Measurements from ENCODE around the gene CRYBG1. TPM values are rescaled to one million over a fixed set of nuclear protein-coding genes. Genes with fewer than 3 reads are reported as not detected.

CRYBG1 gene
- polyA plus RNA-seq, 4 donors: 21.9 to 39.9 (median 25.2) TPM

GRCh38 chr6:106453756-106454367, 93.3 kb downstream of the CRYBG1 start:
- no peak for DNase-seq (ENCODE audit: low read depth in 4 of 4, low spot score in 3 of 4)

GRCh38 chr6:106456756-106457155, 96.2 kb downstream of the CRYBG1 start:
- DNase-seq (ENCODE audit: low read depth in 4 of 4, low spot score in 3 of 4): no peak

DNA sequence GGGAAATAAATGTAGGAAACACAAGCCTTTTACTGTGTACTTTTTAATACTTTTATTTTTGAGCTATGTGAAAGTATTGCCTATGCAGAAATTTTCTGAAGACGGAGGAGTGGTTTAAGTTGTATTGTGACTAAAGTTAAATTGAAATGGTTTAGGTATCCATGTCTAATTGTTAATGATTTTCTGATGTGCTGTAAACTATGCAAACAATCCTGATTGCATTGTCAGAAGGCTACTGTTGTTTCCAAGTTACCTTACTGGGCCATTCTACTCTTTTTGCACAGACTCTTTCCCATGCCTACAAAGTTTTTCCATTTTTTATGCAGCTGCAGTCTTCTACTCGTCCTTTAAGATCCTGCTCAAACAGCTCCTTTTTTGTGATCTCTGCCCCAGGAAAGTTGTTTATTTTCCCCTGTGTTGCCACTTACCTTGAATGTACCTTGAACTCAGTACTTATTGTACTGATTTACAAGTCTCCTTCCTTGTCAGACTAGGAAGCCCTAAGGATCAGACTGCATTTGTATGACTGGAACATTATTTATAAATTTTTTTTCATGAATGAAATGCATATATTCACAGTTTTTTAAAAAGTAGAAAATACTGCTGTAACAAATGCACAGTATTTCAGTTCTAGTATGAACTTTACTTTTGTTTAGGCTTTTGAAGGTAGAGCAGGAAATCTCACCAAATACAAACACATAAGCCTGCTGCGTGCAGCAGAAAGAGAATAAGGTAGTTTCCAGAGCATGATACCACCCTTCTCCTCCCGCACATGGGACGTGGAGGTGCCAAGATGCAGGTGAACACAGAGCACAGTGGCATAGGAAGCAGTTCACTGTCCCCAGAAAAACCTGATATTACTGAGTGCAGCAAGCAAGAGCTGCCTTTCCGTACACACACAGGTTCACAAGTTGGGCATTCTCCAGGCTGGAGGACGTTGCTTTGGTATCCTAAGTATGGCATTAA, 97.8 kb downstream of the CRYBG1 start:
- no peak for DNase-seq (ENCODE audit: low read depth in 4 of 4, low spot score in 3 of 4)

GRCh38 chr6:106460481-106460880, 100.0 kb downstream of the CRYBG1 start:
- no peak for DNase-seq (ENCODE audit: low read depth in 4 of 4, low spot score in 3 of 4)

DNA sequence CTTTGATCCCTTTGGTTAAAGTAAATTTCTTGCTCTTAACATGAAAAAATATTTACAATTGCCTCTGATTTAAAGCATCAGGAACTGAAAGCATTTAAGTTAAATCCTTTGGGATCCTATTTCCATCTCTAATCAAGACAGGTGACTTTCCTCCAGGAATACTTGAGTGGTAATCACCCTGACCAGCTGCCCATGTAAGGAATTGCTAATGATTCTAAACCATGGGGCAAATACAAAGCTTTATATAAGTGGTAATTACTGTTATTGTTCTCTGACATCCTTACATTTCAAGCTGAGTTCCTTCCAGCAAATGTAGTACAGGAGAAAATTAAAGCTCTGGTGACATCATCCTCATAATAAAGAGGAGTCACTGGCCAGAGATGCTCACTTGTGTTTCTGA, 100.6 kb downstream of the CRYBG1 start:
- DNase-seq (ENCODE audit: low read depth in 4 of 4, low spot score in 3 of 4): no peak

- DNase-seq (ENCODE audit: low read depth in 4 of 4, low spot score in 3 of 4): no peak
Measured at GRCh38 chr6:106462923-106463557, 102.5 kb downstream of the CRYBG1 start.

DNA sequence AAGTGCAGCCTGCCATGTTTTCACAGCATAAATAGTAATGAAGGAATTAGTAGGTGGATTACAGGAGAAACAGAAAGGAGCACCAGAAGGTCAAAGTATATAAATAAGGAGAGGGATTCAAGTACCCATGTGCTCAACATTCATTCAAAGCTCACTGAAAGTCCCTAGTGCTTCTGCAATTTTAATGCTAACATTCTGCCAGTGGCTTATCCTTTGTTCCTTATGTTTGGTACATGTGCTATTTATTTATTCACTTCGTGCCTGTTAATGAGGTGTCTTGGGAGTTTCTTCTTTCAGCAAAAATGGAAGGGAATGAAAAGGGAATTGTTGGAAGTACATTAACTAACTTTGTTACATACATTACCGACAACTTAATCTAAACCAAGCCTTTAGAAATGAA, 105.7 kb downstream of the CRYBG1 start:
- no peak for DNase-seq (ENCODE audit: low read depth in 4 of 4, low spot score in 3 of 4)

GRCh38 chr6:106468935-106469334, 108.4 kb downstream of the CRYBG1 start:
- DNase-seq (ENCODE audit: low read depth in 4 of 4, low spot score in 3 of 4): no peak

DNA sequence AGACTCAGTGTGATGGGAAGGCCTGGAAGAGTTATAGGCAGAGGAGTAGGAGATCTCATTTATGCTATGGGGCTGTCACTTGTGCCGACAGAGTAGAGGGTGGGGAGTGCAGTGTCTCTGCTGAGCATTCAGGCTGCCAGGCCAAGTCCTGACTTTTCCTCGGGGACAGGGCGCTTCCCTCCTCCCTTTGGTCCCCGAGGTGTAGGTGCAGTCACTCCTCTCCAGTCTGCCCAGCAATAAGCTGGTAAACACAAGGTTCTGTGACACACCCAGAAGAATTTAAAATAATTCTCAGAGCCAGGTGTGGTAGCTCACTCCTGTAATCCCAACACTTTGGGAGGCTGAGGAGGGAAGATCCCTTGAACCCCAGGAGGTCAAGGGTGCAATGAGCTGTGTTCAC, 109.4 kb downstream of the CRYBG1 start:
- DNase-seq (ENCODE audit: low read depth in 4 of 4, low spot score in 3 of 4): no peak

GRCh38 chr6:106470316-106470715, 109.8 kb downstream of the CRYBG1 start:
- no peak for DNase-seq (ENCODE audit: low read depth in 4 of 4, low spot score in 3 of 4)

GRCh38 chr6:106470811-106471210, 110.3 kb downstream of the CRYBG1 start:
- no peak for DNase-seq (ENCODE audit: low read depth in 4 of 4, low spot score in 3 of 4)

- DNase-seq (ENCODE audit: low read depth in 4 of 4, low spot score in 3 of 4): no peak
Measured at GRCh38 chr6:106473812-106474211, 113.3 kb downstream of the CRYBG1 start.

- no peak for DNase-seq (ENCODE audit: low read depth in 4 of 4, low spot score in 3 of 4)
Measured at GRCh38 chr6:106474466-106474865, 113.9 kb downstream of the CRYBG1 start.

DNA sequence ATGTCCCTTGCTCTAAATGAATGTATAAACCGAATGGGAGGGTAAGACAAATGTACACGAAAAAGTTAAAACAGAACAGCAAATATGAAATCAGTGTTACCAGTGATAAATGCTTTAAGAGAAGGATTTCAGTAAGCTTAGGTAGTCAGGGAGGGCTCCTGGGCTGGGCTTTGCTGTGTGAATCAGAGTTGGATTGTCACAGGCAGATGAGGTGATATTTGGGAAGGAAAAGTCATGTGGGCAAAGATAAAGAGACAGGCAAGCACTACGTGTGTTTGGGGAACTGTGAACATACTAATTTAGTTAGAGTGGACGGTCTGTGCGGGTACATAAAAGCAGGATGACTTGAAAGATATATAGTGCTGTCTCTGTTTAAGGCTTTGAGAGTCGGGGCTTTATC, 114.8 kb downstream of the CRYBG1 start:
- DNase-seq (ENCODE audit: low read depth in 4 of 4, low spot score in 3 of 4): no peak

GRCh38 chr6:106476331-106477105, 116.0 kb downstream of the CRYBG1 start:
- no peak for DNase-seq (ENCODE audit: low read depth in 4 of 4, low spot score in 3 of 4)

DNA sequence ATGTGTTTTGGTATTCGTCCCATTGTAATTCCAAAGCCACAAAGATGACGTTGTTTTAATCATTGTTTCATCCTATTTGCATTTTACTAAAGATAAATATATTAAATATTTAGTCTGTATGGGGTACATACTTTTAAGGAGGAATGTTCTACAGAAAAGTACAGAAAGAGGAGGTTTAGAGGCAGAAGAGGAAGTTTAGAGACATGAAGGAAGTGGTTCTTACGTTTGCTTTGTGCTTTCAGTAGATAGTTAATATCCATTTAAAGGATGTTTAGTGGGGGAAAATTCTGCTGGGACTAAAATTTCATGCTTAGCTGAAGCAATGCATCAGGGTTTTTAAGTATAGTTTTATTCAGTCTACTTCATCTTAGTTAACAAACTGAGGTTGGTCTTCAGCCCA, 116.6 kb downstream of the CRYBG1 start:
- DNase-seq (ENCODE audit: low read depth in 4 of 4, low spot score in 3 of 4): no peak

DNA sequence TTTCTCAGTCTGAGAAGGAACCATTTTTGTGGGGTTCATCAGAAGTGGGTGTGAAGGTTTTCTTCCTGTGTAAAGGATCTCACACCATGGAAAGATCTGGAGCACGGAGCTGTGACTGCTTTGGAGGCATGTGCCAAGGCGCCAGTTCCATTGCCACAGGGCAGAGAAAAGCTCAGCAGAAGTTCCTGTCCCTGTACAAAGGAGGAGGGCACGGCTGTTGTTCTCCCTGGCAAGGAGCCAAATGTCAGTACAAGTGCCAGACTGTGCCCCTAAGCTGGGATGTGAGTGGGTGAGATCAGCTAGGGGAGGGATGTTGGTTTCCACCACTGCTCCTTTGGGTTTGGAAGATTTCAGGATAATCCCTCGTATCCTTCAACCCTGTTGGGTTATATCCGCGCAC, 117.3 kb downstream of the CRYBG1 start:
- no peak for DNase-seq (ENCODE audit: low read depth in 4 of 4, low spot score in 3 of 4)

DNA sequence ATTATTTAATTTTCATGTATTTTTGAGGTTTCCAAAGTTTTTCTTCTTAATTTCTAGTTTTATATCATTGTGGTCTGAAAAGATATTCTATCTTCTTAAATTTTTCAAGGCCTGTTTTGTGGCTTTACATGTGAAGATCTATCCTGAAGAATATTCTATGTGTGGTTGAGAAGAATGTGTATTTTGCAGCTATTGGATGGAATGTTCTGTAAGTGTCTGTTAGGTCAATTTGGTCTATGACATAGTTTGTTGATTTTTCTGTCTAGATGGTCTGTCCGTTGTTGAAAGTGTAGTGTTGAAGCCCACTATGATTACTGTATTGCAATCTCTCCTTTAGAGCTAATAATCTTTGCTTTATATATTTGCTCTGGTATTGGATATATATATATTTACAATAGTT, 125.7 kb downstream of the CRYBG1 start:
- no peak for DNase-seq (ENCODE audit: low read depth in 4 of 4, low spot score in 3 of 4)

- DNase-seq (ENCODE audit: low read depth in 4 of 4, low spot score in 3 of 4): no peak
Measured at GRCh38 chr6:106488494-106489370, 128.2 kb downstream of the CRYBG1 start.

GRCh38 chr6:106490030-106490429, 129.5 kb downstream of the CRYBG1 start:
- no peak for DNase-seq (ENCODE audit: low read depth in 4 of 4, low spot score in 3 of 4)

All from right renal pelvis (tissue), 4 donors.